H9 (cell line): ENCODE results near the gene DOCK1. TPM values are rescaled to one million over a fixed set of nuclear protein-coding genes. Genes with fewer than 3 reads are reported as not detected.

Source experiments
- DNase-seq: peaks from one replicate; pipeline ENCODE4 v3.0.0-alpha.2; 2017
- H2AFZ ChIP-seq: one replicate; pipeline ENCODE4 v1.6.1; 2013; ENCODE audit warnings: mild to moderate bottlenecking, low read length, control low read depth, moderate library complexity
- H2AK5ac ChIP-seq: 2 replicates; pipeline ENCODE4 v1.6.1; 2013; ENCODE audit warnings: low read length, control low read depth, mixed read lengths; ENCODE audit not compliant: insufficient read length
- H2BK120ac ChIP-seq: one replicate; pipeline ENCODE4 v1.6.1; 2013; ENCODE audit warnings: low read depth, mild to moderate bottlenecking, low read length, control low read depth, inconsistent platforms; ENCODE audit not compliant: poor library complexity, severe bottlenecking
- H2BK12ac ChIP-seq: 2 replicates; pipeline ENCODE4 v1.6.1; 2013; ENCODE audit warnings: low read length, control low read depth, mixed read lengths, low read depth; ENCODE audit not compliant: insufficient read length
- H2BK15ac ChIP-seq: 2 replicates; pipeline ENCODE4 v1.6.1; 2013; ENCODE audit warnings: low read depth, low read length, control low read depth
- H2BK20ac ChIP-seq: one replicate; pipeline ENCODE4 v1.6.1; 2013; ENCODE audit warnings: low read depth, mild to moderate bottlenecking, low read length, control low read depth, inconsistent platforms; ENCODE audit not compliant: poor library complexity, severe bottlenecking
- H2BK5ac ChIP-seq: 2 replicates; pipeline ENCODE4 v1.6.1; 2013; ENCODE audit warnings: low read length, control low read depth, mixed read lengths; ENCODE audit not compliant: insufficient read length
- H3K14ac ChIP-seq: 2 replicates; pipeline ENCODE4 v1.6.1; 2013; ENCODE audit warnings: low read length, control low read depth; ENCODE audit not compliant: insufficient read depth
- H3K18ac ChIP-seq: 2 replicates; pipeline ENCODE4 v1.6.1; 2013; ENCODE audit warnings: low read depth, mild to moderate bottlenecking, mixed read lengths, low read length, control low read depth; ENCODE audit not compliant: insufficient read length
- H3K23ac ChIP-seq: 2 replicates; pipeline ENCODE4 v1.6.1; 2013; ENCODE audit warnings: low read length, control low read depth, mixed read lengths, low read depth; ENCODE audit not compliant: insufficient read length
- H3K23me2 ChIP-seq: 2 replicates; pipeline ENCODE4 v1.6.1; 2013; ENCODE audit warnings: low read depth, mild to moderate bottlenecking, mixed read lengths, low read length, control low read depth; ENCODE audit not compliant: insufficient read length, poor library complexity, severe bottlenecking
- H3K27ac ChIP-seq: 2 replicates; pipeline ENCODE4 v1.5.1; 2013; ENCODE audit warnings: low read length, control low read depth, mixed read lengths, low read depth; ENCODE audit not compliant: insufficient read length
- H3K27me3 ChIP-seq: 2 replicates; pipeline ENCODE4 v1.6.1; 2013; ENCODE audit warnings: low read length, control low read depth, inconsistent platforms; ENCODE audit not compliant: insufficient read depth
- H3K4ac ChIP-seq: 2 replicates; pipeline ENCODE4 v1.6.1; 2013; ENCODE audit warnings: low read depth, mild to moderate bottlenecking, control low read depth, inconsistent platforms, low read length, moderate library complexity
- H3K4me1 ChIP-seq: 2 replicates; pipeline ENCODE4 v1.6.1; 2013; ENCODE audit warnings: low read length, control low read depth, inconsistent platforms; ENCODE audit not compliant: insufficient read depth
- H3K4me2 ChIP-seq: 2 replicates; pipeline ENCODE4 v1.6.1; 2013; ENCODE audit warnings: low read length, control low read depth, mixed read lengths; ENCODE audit not compliant: insufficient read length, insufficient read depth
- H3K56ac ChIP-seq: 2 replicates; pipeline ENCODE4 v1.6.1; 2013; ENCODE audit warnings: low read depth, mild to moderate bottlenecking, mixed read lengths, low read length, control low read depth; ENCODE audit not compliant: insufficient read length
- H3K79me1 ChIP-seq: 2 replicates; pipeline ENCODE4 v1.6.1; 2013; ENCODE audit warnings: low read depth, mild to moderate bottlenecking, moderate library complexity, low read length, control low read depth, inconsistent platforms; ENCODE audit not compliant: insufficient read depth, poor library complexity, severe bottlenecking
- H3K79me2 ChIP-seq: 2 replicates; pipeline ENCODE4 v1.6.1; 2013; ENCODE audit warnings: low read length, control low read depth, inconsistent platforms; ENCODE audit not compliant: insufficient read depth
- H3K9ac ChIP-seq: 2 replicates; pipeline ENCODE4 v1.6.1; 2013; ENCODE audit warnings: low read length, control low read depth, mixed read lengths; ENCODE audit not compliant: insufficient read length; ENCODE audit errors: extremely low read depth
- H3K9me3 ChIP-seq: one replicate; pipeline ENCODE4 v1.6.1; 2013; ENCODE audit warnings: low read depth, low read length, inconsistent platforms; ENCODE audit not compliant: control insufficient read depth
- H3T11ph ChIP-seq: one replicate; pipeline ENCODE4 v1.6.1; 2013; ENCODE audit warnings: mild to moderate bottlenecking, low read length, control low read depth, inconsistent platforms
- H4K20me1 ChIP-seq: one replicate; pipeline ENCODE4 v1.6.1; 2013; ENCODE audit not compliant: control insufficient read depth, insufficient read length, insufficient read depth
- H4K5ac ChIP-seq: 2 replicates; pipeline ENCODE4 v1.6.1; 2013; ENCODE audit warnings: low read depth, mild to moderate bottlenecking, mixed read lengths, low read length, control low read depth; ENCODE audit not compliant: insufficient read length
- H4K8ac ChIP-seq: replicated peaks from 2 replicates; pipeline ENCODE4 v1.6.1; 2013; ENCODE audit warnings: low read length, control low read depth, mixed read lengths, low read depth; ENCODE audit not compliant: insufficient read length
- H4K91ac ChIP-seq: 2 replicates; pipeline ENCODE4 v1.6.1; 2013; ENCODE audit warnings: low read depth, mild to moderate bottlenecking, moderate library complexity, mixed read lengths, low read length, control low read depth; ENCODE audit not compliant: insufficient read length
- H3K27ac Mint-ChIP-seq, 3 experiments: 2 replicates in 2 of 3; 3 replicates in 1 of 3; pipeline ENCODE4 v1.8.0; 2020 to 2021; ENCODE audit warnings: mixed read lengths in 3 of 3, mild to moderate bottlenecking in 1 of 3, moderate library complexity in 1 of 3
- H3K27me3 Mint-ChIP-seq: 2 replicates; pipeline ENCODE4 v1.8.0; 2021; ENCODE audit warnings: low read depth, mild to moderate bottlenecking, moderate library complexity, mixed read lengths
- H3K36me3 Mint-ChIP-seq, 3 experiments: 2 replicates in 2 of 3; 3 replicates in 1 of 3; pipeline ENCODE4 v1.8.0; 2020 to 2021; ENCODE audit warnings: low read depth in 3 of 3, mixed read lengths in 3 of 3; ENCODE audit not compliant: insufficient read depth in 1 of 3
- H3K4me1 Mint-ChIP-seq, 2 experiments: 2 replicates each; pipeline ENCODE4 v1.8.0; 2020; ENCODE audit warnings: mixed read lengths in 2 of 2
- H3K4me3 Mint-ChIP-seq, 2 experiments: 2 replicates in 1 of 2; 3 replicates in 1 of 2; pipeline ENCODE4 v1.8.0; 2020 to 2021; ENCODE audit warnings: mild to moderate bottlenecking in 2 of 2, mixed read lengths in 2 of 2, moderate library complexity in 1 of 2
- H3K9me3 Mint-ChIP-seq, 2 experiments: 2 replicates in 1 of 2; 3 replicates in 1 of 2; pipeline ENCODE4 v1.8.0; 2020; ENCODE audit warnings: mild to moderate bottlenecking in 2 of 2, mixed read lengths in 2 of 2, moderate library complexity in 1 of 2
- CTCF ChIP-seq: fragments of 200-600 bp; sonication (generic); conservative IDR thresholded peaks from 3 replicates; pipeline ENCODE4 v1.8.0; 2021; ENCODE audit warnings: antibody characterized with exemption, mild to moderate bottlenecking
- WGBS: extraction: QIAGEN DNeasy Blood & Tissue Kit; methylation state at CpG from one replicate; pipeline ENCODE4 v1.1.7; 2013; ENCODE audit warnings: missing lambda C conversion rate, low lambda C conversion rate, mixed read lengths; ENCODE audit not compliant: insufficient read length; ENCODE audit errors: extremely low coverage; 5-methylcytosine and 5-hydroxymethylcytosine counted together
- total RNA-seq: library from RNA; stranded (reverse); gene quantifications from 2 replicates; pipeline ENCODE4 v1.2.1, GENCODE V29; 2021

Gene DOCK1
- total RNA-seq, 1 experiment from 2014 or later, result 57.0 TPM

- Histone ChIP-seq H4K20me1 (no peaks in the 10 kb centered on the region), H4K91ac (no peak overlapping the region), H3K23me2 (no peaks in the 10 kb centered on the region), H2AK5ac (no peak overlapping the region), H3K23ac (no peak overlapping the region), H2BK15ac (no peak overlapping the region), H4K8ac (no peak overlapping the region), H3K4me1 (no peaks in the 10 kb centered on the region), H3K18ac (no peak overlapping the region), H3K4me2 (no peak overlapping the region), H3K14ac (no peak overlapping the region), H4K5ac (no peak overlapping the region), H3K9ac (no peak overlapping the region), H3K27ac (no peak overlapping the region), H3K79me2 (no peaks in the 10 kb centered on the region), H2AFZ (no peak overlapping the region), H3K4ac (no peak overlapping the region), H2BK20ac (no peak overlapping the region), H3K56ac (no peak overlapping the region), H2BK12ac (no peak overlapping the region), H2BK120ac (no peak overlapping the region), H3K79me1 (no peaks in the 10 kb centered on the region), H3K27me3 (no peaks in the 10 kb centered on the region), H2BK5ac (no peak overlapping the region), H3T11ph (no peak overlapping the region), H3K9me3 (no peaks in the 10 kb centered on the region)
- Mint-ChIP-seq H3K36me3 (peaks cover 0 to 28% (median 5%) of the 10 kb centered on the region in 3 experiments; a peak in 6 of 7 replicates), H3K27ac (0 out of 7 replicates have a peak overlapping the region, but pooled peaks of 1 of the 3 experiments have one; percentile 25), H3K9me3 (no peaks in the 10 kb centered on the region; a peak in 1 of 5 replicates), H3K4me1 (peaks cover 7 to 9% of the 10 kb centered on the region in 2 experiments), H3K4me3 (no peak overlapping the region), H3K27me3 (no peaks in the 10 kb centered on the region)
- DNase-seq, result no peak
- no peak for TF ChIP-seq CTCF
- no CpG with 5 or more reads among the region's 5 CpGs for WGBS
Measured at GRCh38 chr10:127378628-127379027, 473.4 kb downstream of the DOCK1 start.
